ENCODE results near the gene TIPARP.
"Not testable (repeated sequence)": the region's sequence is repeated elsewhere in the genome, so short reads cannot be mapped to it uniquely, and the experiment has no call there.

The TIPARP gene

GRCh38 chr3:156648086-156648485, 26.3 kb upstream of the TIPARP start:
- no peak for DNase-seq

GRCh38 chr3:156649681-156650080, 24.7 kb upstream of the TIPARP start:
- DNase-seq = no peak

- not testable (repeated sequence) for DNase-seq
Observed at GRCh38 chr3:156652661-156653060, 21.7 kb upstream of the TIPARP start.

GRCh38 chr3:156654834-156655233, 19.6 kb upstream of the TIPARP start:
- DNase-seq = no peak

- no peak for DNase-seq
Observed at GRCh38 chr3:156655819-156656550, 18.4 kb upstream of the TIPARP start.

GRCh38 chr3:156657440-156657839, 16.9 kb upstream of the TIPARP start:
- DNase-seq = no peak

- no peak for DNase-seq
Observed at GRCh38 chr3:156657862-156658731, 16.3 kb upstream of the TIPARP start.

- DNase-seq = no peak
Observed at GRCh38 chr3:156658732-156659090, 15.7 kb upstream of the TIPARP start.

- DNase-seq = peak; percentile 19
Observed at GRCh38 chr3:156659260-156659659, 15.1 kb upstream of the TIPARP start.

- no peak for DNase-seq
Observed at GRCh38 chr3:156661155-156661554, 13.2 kb upstream of the TIPARP start.

- no peak for DNase-seq
Observed at GRCh38 chr3:156664011-156664830, 10.2 kb upstream of the TIPARP start.

GRCh38 chr3:156664831-156665178, 9.6 kb upstream of the TIPARP start:
- DNase-seq = no peak

GRCh38 chr3:156665291-156665690, 9.1 kb upstream of the TIPARP start:
- no peak for DNase-seq

- no peak for DNase-seq
Observed at GRCh38 chr3:156666073-156666472, 8.3 kb upstream of the TIPARP start.

GRCh38 chr3:156668073-156668763, 6.2 kb upstream of the TIPARP start:
- DNase-seq = peak; percentile 15

- no peak for DNase-seq
Observed at GRCh38 chr3:156670077-156670476, 4.3 kb upstream of the TIPARP start.

GRCh38 chr3:156670652-156671051, 3.7 kb upstream of the TIPARP start:
- DNase-seq = no peak

- no peak for DNase-seq
Observed at GRCh38 chr3:156673732-156674045, 701 bp upstream of the TIPARP start.

GRCh38 chr3:156674911-156675829, 780 bp downstream of the TIPARP start:
- DNase-seq = peak; percentile 28

- peak; percentile 63 for DNase-seq
Observed at GRCh38 chr3:156675830-156676767, 1.7 kb downstream of the TIPARP start.

Measured in DMS79 treated with DMSO at 0.1 percent for 48 hours (cell line).